CD4-positive, alpha-beta T cell treated with Interleukin-15 for 4 hours (primary cell): ENCODE measurements around the gene SIVA1.

Experiments
- DNase-seq: peaks from one replicate; pipeline ENCODE4 v3.0.0-alpha.2; 2020; ENCODE audit warnings: low spot score

Gene SIVA1

GRCh38 chr14:104797115-104798044 is 44.4 kb downstream of the SIVA1 start:
- no peak for DNase-seq

- no peak for DNase-seq
These were observed 45.6 kb downstream of the SIVA1 start for GRCh38 chr14:104798300-104799243.

GRCh38 chr14:104799244-104800014 is 46.5 kb downstream of the SIVA1 start:
- DNase-seq: no peak

GRCh38 chr14:104800015-104800770 is 47.2 kb downstream of the SIVA1 start:
- peak; percentile 85 for DNase-seq

- peak; percentile 70 for DNase-seq
These were observed 48.0 kb downstream of the SIVA1 start, which contains the start of gene ZBTB42 for GRCh38 chr14:104800771-104801519. Gene ZBTB42 (plus strand): TSS chr14:104801101. CDS start chr14:104801198, 97 bp downstream.

- DNase-seq: no peak
These were observed 48.8 kb downstream of the SIVA1 start for GRCh38 chr14:104801520-104802393.

- no peak for DNase-seq
These were observed 49.6 kb downstream of the SIVA1 start for GRCh38 chr14:104802394-104803184.

GRCh38 chr14:104803280-104803911 is 50.4 kb downstream of the SIVA1 start:
- no peak for DNase-seq

GRCh38 chr14:104803912-104804410 is 51.0 kb downstream of the SIVA1 start:
- DNase-seq: no peak

- no peak for DNase-seq
These were observed 51.8 kb downstream of the SIVA1 start for GRCh38 chr14:104804481-104805325.

- DNase-seq: no peak
These were observed 52.4 kb downstream of the SIVA1 start for GRCh38 chr14:104805326-104805678.

GRCh38 chr14:104805941-104806624 is 53.1 kb downstream of the SIVA1 start:
- DNase-seq: no peak

- DNase-seq: no peak
These were observed 53.9 kb downstream of the SIVA1 start for GRCh38 chr14:104806625-104807465.

GRCh38 chr14:104808456-104808855 is 55.5 kb downstream of the SIVA1 start:
- DNase-seq: no peak
